Panc1 (cell line): ENCODE measurements around the gene NCOA3.

Experiments used
- CTCF ChIP-seq: fragments of 450-650 bp; IDR thresholded peaks from 2 replicates; pipeline ENCODE4 v1.5.1; 2017; ENCODE audit warnings: mild to moderate bottlenecking
- TCF7L2 ChIP-seq: IDR thresholded peaks from 2 replicates; pipeline ENCODE4 v1.6.1; 2011; ENCODE audit warnings: mild to moderate bottlenecking, low read depth, low read length, inconsistent platforms

GRCh38 chr20:47509104-47509661 is 7.5 kb downstream of the NCOA3 start:
- no peak for TF ChIP-seq TCF7L2
- no peak for TF ChIP-seq CTCF
